C4-2B (cell line): Measurements from ENCODE around the gene ARHGEF33.

Experiments used
- CTCF ChIP-seq: fragments of 450-650 bp; conservative IDR thresholded peaks from 2 replicates; pipeline ENCODE4 v1.5.1; 2017; ENCODE audit warnings: mild to moderate bottlenecking
- ZFX ChIP-seq: fragments of 450-650 bp; IDR thresholded peaks from 2 replicates; pipeline ENCODE4 v1.6.1; 2017

DNA sequence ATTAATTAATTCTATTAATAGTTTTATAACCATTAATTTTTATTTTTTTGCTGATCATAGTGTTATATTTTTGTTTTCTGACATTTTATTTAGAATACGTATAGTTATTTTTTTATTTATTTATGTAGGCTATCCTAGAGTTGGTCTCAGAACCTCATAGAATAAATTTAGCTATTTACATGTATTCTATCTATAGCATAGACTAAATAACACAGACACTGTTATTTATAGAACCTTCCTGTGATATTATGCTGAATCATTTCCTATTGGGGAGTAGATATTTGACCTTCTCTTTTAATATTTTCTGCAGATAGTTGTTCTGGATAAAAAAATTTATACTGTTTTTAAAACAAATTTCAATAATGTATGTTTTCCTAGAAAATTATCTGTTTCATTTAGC lies 20.2 kb downstream of the ARHGEF33 start:
- no peak for TF ChIP-seq CTCF
- no peak for TF ChIP-seq ZFX
